Liver (tissue), 3 donors: ENCODE measurements around the gene IKZF4.

Experiments used
- CTCF ChIP-seq: fragments of 150-350 bp; IDR thresholded peaks from 2 replicates; pipeline ENCODE4 v1.5.1; 2017; ENCODE audit warnings: improper control_type of control experiment, low read depth, low read length; ENCODE audit not compliant: missing input control
- EGR1 ChIP-seq, 2 donors: IDR thresholded peaks; 2 replicates each; pipeline ENCODE4 v1.6.1; 2016 to 2018; ENCODE audit warnings: antibody characterized with exemption in 2 of 2, low read depth in 2 of 2
- FOXA1 ChIP-seq: IDR thresholded peaks from 2 replicates; pipeline ENCODE4 v1.6.1; 2016; ENCODE audit warnings: antibody characterized with exemption
- GABPA ChIP-seq, 2 donors: IDR thresholded peaks in 1 of 2; conservative IDR thresholded peaks in 1 of 2; 2 replicates each; pipeline ENCODE4 v1.6.1; 2016; ENCODE audit warnings: antibody characterized with exemption in 2 of 2, mild to moderate bottlenecking in 1 of 2, moderate library complexity in 1 of 2
- HNF4G ChIP-seq: IDR thresholded peaks from 2 replicates; pipeline ENCODE4 v1.6.1; 2016; ENCODE audit warnings: antibody characterized with exemption
- JUND ChIP-seq, 2 donors: IDR thresholded peaks; 2 replicates each; pipeline ENCODE4 v1.6.1; 2016; ENCODE audit warnings: antibody characterized with exemption in 2 of 2
- RAD21 ChIP-seq, 2 donors: IDR thresholded peaks; 2 replicates each; pipeline ENCODE4 v1.6.1; 2016; ENCODE audit warnings: antibody characterized with exemption in 2 of 2, mild to moderate bottlenecking in 2 of 2
- REST ChIP-seq: IDR thresholded peaks from 2 replicates; pipeline ENCODE4 v1.6.1; 2016; ENCODE audit warnings: antibody characterized with exemption, mild to moderate bottlenecking
- RXRA ChIP-seq, 2 donors: IDR thresholded peaks; 2 replicates each; pipeline ENCODE4 v1.6.1; 2017 to 2018; ENCODE audit warnings: antibody characterized with exemption in 2 of 2, mild to moderate bottlenecking in 1 of 2
- SP1 ChIP-seq: IDR thresholded peaks from 2 replicates; pipeline ENCODE4 v1.6.1; 2018; ENCODE audit warnings: antibody characterized with exemption, mild to moderate bottlenecking
- TAF1 ChIP-seq: conservative IDR thresholded peaks from 2 replicates; pipeline ENCODE4 v1.6.1; 2016; ENCODE audit warnings: antibody characterized with exemption, mild to moderate bottlenecking
- YY1 ChIP-seq: IDR thresholded peaks from 2 replicates; pipeline ENCODE4 v1.6.1; 2016; ENCODE audit warnings: antibody characterized with exemption, mild to moderate bottlenecking
- ZBTB33 ChIP-seq: IDR thresholded peaks from 2 replicates; pipeline ENCODE4 v1.6.1; 2016; ENCODE audit warnings: antibody characterized with exemption
- donor health status: healthy.
- donor health status: healthy.

- TF ChIP-seq RAD21 (IDR thresholded peaks at IDR 0.05) (no peak), ZBTB33 (no peak), REST (no peak), SP1 (no peak), JUND (IDR thresholded peaks at IDR 0.05) (no peak), CTCF (no peak), GABPA (IDR thresholded peaks at IDR 0.05 in 1 of 2, conservative IDR thresholded peaks at IDR 0.05 in 1 of 2) (no peak), YY1 (no peak), TAF1 (no peak), FOXA1 (no peak), HNF4G (no peak), RXRA (IDR thresholded peaks at IDR 0.05) (no peak), EGR1 (IDR thresholded peaks at IDR 0.05; ENCODE audit: low read depth in 2 of 2) (no peak)
These were observed 41.1 kb downstream of the IKZF4 start for GRCh38 chr12:56061982-56062381.
